Activated B cell treated with CpG ODN at 0.5 μM for 24 hours (primary cell): ENCODE results near the gene SVOP. TPM values are rescaled to one million over a fixed set of nuclear protein-coding genes. Genes with fewer than 3 reads are reported as not detected.

Source experiments
- ATAC-seq: fragments of 200-7000 bp; cut with Tn5 transposase; one replicate; pipeline ENCODE4 v1.10.0; 2021; ENCODE audit warnings: low read depth, mild to moderate bottlenecking, moderate library complexity
- CTCF ChIA-PET: fragments of 350-600 bp; sonication (Branson Sonifier 250); formaldehyde crosslinking; loops from one replicate; lab custom pipeline; 2021; ENCODE audit warnings: antibody characterized with exemption; lab: Charles Lee
- POLR2A ChIA-PET: fragments of 350-600 bp; sonication (Branson Sonifier 250); formaldehyde crosslinking; loops from one replicate; lab custom pipeline; 2021; ENCODE audit warnings: antibody characterized with exemption; lab: Charles Lee
- DNase-seq: peaks from one replicate; pipeline ENCODE4 v3.0.0; 2022
- H3K27ac Mint-ChIP-seq: one replicate; pipeline ENCODE4 v1.8.0; 2020; ENCODE audit warnings: mixed read lengths
- H3K27me3 Mint-ChIP-seq: one replicate; pipeline ENCODE4 v1.8.0; 2021; ENCODE audit warnings: mixed read lengths
- H3K36me3 Mint-ChIP-seq: one replicate; pipeline ENCODE4 v1.8.0; 2021; ENCODE audit warnings: low read depth, mixed read lengths
- H3K4me1 Mint-ChIP-seq: one replicate; pipeline ENCODE4 v1.8.0; 2021; ENCODE audit warnings: mixed read lengths
- H3K4me3 Mint-ChIP-seq: one replicate; pipeline ENCODE4 v1.8.0; 2020; ENCODE audit warnings: mild to moderate bottlenecking, mixed read lengths
- H3K9me3 Mint-ChIP-seq: one replicate; pipeline ENCODE4 v1.8.0; 2020; ENCODE audit warnings: mixed read lengths
- CTCF ChIP-seq: fragments of 200-600 bp; IDR thresholded peaks from one replicate; pipeline ENCODE4 v1.8.0; 2022; ENCODE audit warnings: antibody characterized with exemption, mild to moderate bottlenecking
- intact Hi-C: fragments of 100-400 bp; cut with micrococcal nuclease; formaldehyde crosslinking; loops from one replicate; pipeline ENCODE4 v1.15.1; 2024
- total RNA-seq: library from RNA; stranded (reverse); gene quantifications from 2 replicates; pipeline ENCODE4 v1.2.3, GENCODE V29; 2022

Gene SVOP
- total RNA-seq, 1 donor from 2014 or later = not detected

DNA sequence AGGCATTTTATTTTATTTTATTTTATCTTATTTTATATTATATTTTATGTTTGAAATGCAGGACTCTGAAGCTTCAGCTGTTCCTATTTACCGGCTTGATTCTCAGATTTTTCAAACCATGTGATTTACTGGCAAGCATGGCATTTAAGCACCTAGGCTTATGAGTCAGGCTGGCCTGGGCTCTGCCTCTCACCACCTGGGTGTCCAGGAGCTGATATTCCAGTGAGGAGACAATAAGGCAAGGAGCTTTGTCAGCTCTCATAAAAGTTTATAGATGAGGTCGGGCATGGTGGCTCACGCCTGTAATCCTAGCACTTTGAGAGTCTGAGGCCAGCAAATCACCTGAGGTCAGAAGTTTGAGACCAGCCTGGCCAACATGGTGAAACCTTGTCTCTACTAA lies 138.9 kb downstream of the SVOP start:
- intact Hi-C loops = loop anchor here (10.0 kb wide), 1 partner anchor 503 kb away; no protein-coding TSS in a partner anchor
- no peak for ATAC-seq
- CTCF ChIA-PET = interaction anchor here (1.3 to 7.5 kb wide), 3 partner anchors 11 to 68 kb away, joined by 3 to 75 read pairs (median 3); partner anchors contain the start of gene SSH1

DNA sequence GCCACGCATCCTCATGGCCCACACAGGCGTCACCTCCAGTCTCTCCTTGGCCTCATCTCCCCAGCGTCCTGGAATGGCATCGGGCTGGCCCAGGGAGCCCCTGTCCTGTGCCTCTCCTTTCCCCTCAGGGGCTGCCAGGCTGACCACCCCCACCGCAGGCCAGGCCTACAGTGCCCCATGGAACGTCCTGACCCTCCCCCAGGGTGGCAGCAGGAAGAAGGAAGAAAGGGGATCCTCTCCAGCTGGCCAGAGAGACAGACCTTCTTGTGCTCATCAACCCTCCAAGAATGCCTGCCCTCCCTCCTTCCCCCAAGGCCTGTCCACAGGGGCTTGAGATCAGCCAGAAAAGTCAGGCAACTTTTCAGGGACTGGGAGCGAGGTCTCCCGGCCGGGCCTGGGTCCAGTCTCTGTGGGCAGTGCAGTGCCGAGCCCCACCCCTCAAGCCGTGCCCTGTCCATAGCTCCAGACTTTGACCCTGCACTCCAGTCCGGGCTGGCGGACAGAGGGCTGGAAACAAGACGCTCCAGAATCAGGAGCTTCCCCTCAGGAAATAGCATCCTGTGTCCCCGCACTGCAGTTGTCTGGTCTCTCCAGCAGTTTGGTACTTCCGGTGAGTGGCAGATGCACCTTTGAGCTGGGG lies 141.1 kb downstream of the SVOP start, which contains the start of gene DAO:
TSS of gene DAO (plus strand) at position 478 of the 640 bp plus-strand sequence. CDS start 4,915 bp downstream, outside the sequence.
- ChIA-PET CTCF (no interaction called here), POLR2A (no interaction called here)
- TF ChIP-seq CTCF = no peak
- intact Hi-C loops = loop anchor here (10.0 kb wide), 1 partner anchor 505 kb away; no protein-coding TSS in a partner anchor
- Mint-ChIP-seq H3K9me3 (no peaks in the 10 kb centered on the region), H3K27ac (no peak within 1 kb of the TSS), H3K4me3 (no peak within 1 kb of the TSS), H3K4me1 (no peaks in the 10 kb centered on the region), H3K27me3 (no peaks in the 10 kb centered on the region), H3K36me3 (no peaks in the 10 kb centered on the region)
- no peak for ATAC-seq
- DNase-seq = no peak

More for the DNA sequence above, 138.9 kb downstream of the SVOP start:
- H3K27ac Mint-ChIP-seq = no peak overlapping the region
- no peak for TF ChIP-seq CTCF
- no peak for DNase-seq
- no peaks in the 10 kb centered on the region for H3K4me1 Mint-ChIP-seq
- no peaks in the 10 kb centered on the region for H3K27me3 Mint-ChIP-seq
- H3K9me3 Mint-ChIP-seq = no peaks in the 10 kb centered on the region
- H3K4me3 Mint-ChIP-seq = no peak overlapping the region
- POLR2A ChIA-PET = no interaction called here
- H3K36me3 Mint-ChIP-seq = no peaks in the 10 kb centered on the region

DNA sequence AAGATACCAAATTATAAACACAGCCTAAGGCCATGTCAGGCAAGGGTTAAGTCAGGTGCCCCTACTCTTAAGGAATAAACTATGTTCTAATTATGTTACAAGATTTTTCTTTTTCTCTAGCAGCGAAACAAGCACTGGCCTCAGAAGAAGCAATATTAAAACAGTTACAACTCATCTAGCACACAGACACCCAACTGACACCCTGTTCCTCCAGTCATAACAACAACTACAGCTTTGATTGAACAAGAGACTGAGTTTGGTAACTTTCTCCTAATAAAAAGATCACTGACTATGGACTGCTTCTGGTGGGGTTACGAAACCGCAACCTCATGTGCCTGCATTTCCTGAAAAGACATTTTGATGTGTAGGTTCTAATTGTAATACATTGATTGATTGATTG lies 144.3 kb downstream of the SVOP start:
- Mint-ChIP-seq H3K4me1 (no peaks in the 10 kb centered on the region), H3K27ac (no peak overlapping the region), H3K36me3 (no peaks in the 10 kb centered on the region), H3K27me3 (no peaks in the 10 kb centered on the region), H3K4me3 (no peak overlapping the region), H3K9me3 (no peaks in the 10 kb centered on the region)
- intact Hi-C loops = no loop called here
- CTCF ChIA-PET = no interaction called here
- DNase-seq (no peak), ATAC-seq (no peak)
- POLR2A ChIA-PET = no interaction called here
- no peak for TF ChIP-seq CTCF

GRCh38 chr12:108875682-108876361 lies 145.0 kb downstream of the SVOP start:
- CTCF ChIA-PET = interaction anchor here (0.8 to 1.0 kb wide), 2 partner anchors 54 to 206 kb away, joined by 3 read pairs; no protein-coding TSS in a partner anchor
- no peak overlapping the region for H3K27ac Mint-ChIP-seq

More at GRCh38 chr12:108875682-108876361, 145.0 kb downstream of the SVOP start:
- no peak overlapping the region for H3K4me3 Mint-ChIP-seq
- ATAC-seq (no peak), DNase-seq (no peak)
- intact Hi-C loops = no loop called here
- no peaks in the 10 kb centered on the region for H3K9me3 Mint-ChIP-seq
- TF ChIP-seq CTCF = no peak
- H3K4me1 Mint-ChIP-seq = no peaks in the 10 kb centered on the region
- H3K36me3 Mint-ChIP-seq = no peaks in the 10 kb centered on the region
- POLR2A ChIA-PET = no interaction called here
- H3K27me3 Mint-ChIP-seq = no peaks in the 10 kb centered on the region
